HepG2 (cell line): Measurements from ENCODE around the gene ATG9A. TPM values are rescaled to one million over a fixed set of nuclear protein-coding genes. Genes with fewer than 3 reads are reported as not detected.

Experiments
- GATAD2A ChIP-seq: IDR thresholded peaks from 2 replicates; pipeline ENCODE4 v1.6.1; 2016
- GLI4 ChIP-seq: sonication (generic); formaldehyde crosslinking; IDR thresholded peaks from 2 replicates; pipeline ENCODE4 v1.5.1; 2020; ENCODE audit warnings: missing genetic modification reagents, mild to moderate bottlenecking, moderate library complexity, borderline replicate concordance
- HES4 ChIP-seq: sonication (generic); formaldehyde crosslinking; IDR thresholded peaks from 2 replicates; pipeline ENCODE4 v1.9.0; 2021; ENCODE audit warnings: mild to moderate bottlenecking, missing genetic modification reagents, borderline replicate concordance
- HMGA1 ChIP-seq: sonication (generic); formaldehyde crosslinking; conservative IDR thresholded peaks from 2 replicates; pipeline ENCODE4 v1.4.0; 2020; ENCODE audit warnings: missing genetic modification reagents
- JUND ChIP-seq: sonication (generic); formaldehyde crosslinking; IDR thresholded peaks from 2 replicates; pipeline ENCODE4 v1.8.0; 2022; ENCODE audit warnings: mild to moderate bottlenecking, missing genetic modification reagents
- MAFF ChIP-seq: IDR thresholded peaks from 2 replicates; pipeline ENCODE4 v1.6.1; 2011; ENCODE audit warnings: low read depth, low read length, improper control_type of control experiment
- NFIB ChIP-seq: sonication (generic); formaldehyde crosslinking; IDR thresholded peaks from 2 replicates; pipeline ENCODE4 v1.9.0; 2021; ENCODE audit warnings: missing genetic modification reagents, mild to moderate bottlenecking, borderline replicate concordance
- NFKB2 ChIP-seq: sonication (generic); formaldehyde crosslinking; IDR thresholded peaks from 2 replicates; pipeline ENCODE4 v1.4.0; 2020; ENCODE audit warnings: missing genetic modification reagents, borderline replicate concordance
- RXRB ChIP-seq: IDR thresholded peaks from 2 replicates; pipeline ENCODE4 v1.6.1; 2016; ENCODE audit warnings: borderline replicate concordance, missing genetic modification reagents, missing compliant biosample characterization
- SALL1 ChIP-seq: sonication (generic); formaldehyde crosslinking; IDR thresholded peaks from 2 replicates; pipeline ENCODE4 v1.8.0; 2022; ENCODE audit warnings: mild to moderate bottlenecking, missing genetic modification reagents
- TCF7L2 ChIP-seq: IDR thresholded peaks from 2 replicates; pipeline ENCODE4 v1.6.1; 2011; ENCODE audit warnings: mild to moderate bottlenecking, low read depth, low read length, moderate library complexity
- USF2 ChIP-seq, 2 experiments: sonication (generic) in 1 of 2; formaldehyde crosslinking in 1 of 2; IDR thresholded peaks; 2 replicates each; pipeline versions ENCODE4 v1.5.1 to v1.6.1; 2011 to 2020; ENCODE audit warnings: borderline replicate concordance in 1 of 2, low read depth in 1 of 2, low read length in 1 of 2, mild to moderate bottlenecking in 1 of 2, missing genetic modification reagents in 1 of 2, moderate library complexity in 1 of 2
- YEATS2 ChIP-seq: sonication (generic); formaldehyde crosslinking; IDR thresholded peaks from 2 replicates; pipeline ENCODE4 v1.4.0; 2020; ENCODE audit warnings: missing genetic modification reagents, borderline replicate concordance
- ZBED4 ChIP-seq: sonication (generic); formaldehyde crosslinking; IDR thresholded peaks from 2 replicates; pipeline ENCODE4 v1.4.0; 2020; ENCODE audit warnings: missing genetic modification reagents, borderline replicate concordance
- ZBTB20 ChIP-seq: sonication (generic); formaldehyde crosslinking; IDR thresholded peaks from 2 replicates; pipeline ENCODE4 v1.8.1; 2023; ENCODE audit warnings: missing genetic modification reagents, low read depth, mild to moderate bottlenecking, borderline replicate concordance
- ZNF101 ChIP-seq: sonication (generic); formaldehyde crosslinking; IDR thresholded peaks from 2 replicates; pipeline ENCODE4 v1.4.0; 2020; ENCODE audit warnings: mild to moderate bottlenecking, low read depth, missing genetic modification reagents, borderline replicate concordance
- ZNF441 ChIP-seq: sonication (generic); formaldehyde crosslinking; IDR thresholded peaks from 2 replicates; pipeline ENCODE4 v1.7.0; 2021; ENCODE audit warnings: missing genetic modification reagents, borderline replicate concordance
- ZNF460 ChIP-seq: sonication (generic); formaldehyde crosslinking; IDR thresholded peaks from 2 replicates; pipeline ENCODE4 v1.5.1; 2020; ENCODE audit warnings: missing genetic modification reagents, mild to moderate bottlenecking, borderline replicate concordance
- ZNF557 ChIP-seq: sonication (generic); formaldehyde crosslinking; IDR thresholded peaks from 2 replicates; pipeline ENCODE4 v1.4.0; 2020; ENCODE audit warnings: missing genetic modification reagents
- ZNF576 ChIP-seq: sonication (generic); formaldehyde crosslinking; IDR thresholded peaks from 2 replicates; pipeline ENCODE4 v1.4.0; 2020; ENCODE audit warnings: mild to moderate bottlenecking, missing genetic modification reagents
- ZNF746 ChIP-seq: sonication (generic); formaldehyde crosslinking; IDR thresholded peaks from 2 replicates; pipeline ENCODE4 v1.8.0; 2022; ENCODE audit warnings: mild to moderate bottlenecking, missing genetic modification reagents
- ZNF891 ChIP-seq: sonication (generic); formaldehyde crosslinking; IDR thresholded peaks from 2 replicates; pipeline ENCODE4 v1.5.0; 2020; ENCODE audit warnings: mild to moderate bottlenecking, missing genetic modification reagents
- polyA plus RNA-seq, 8 experiments: library from polyadenylated mRNA; depleted of rRNA in 3 of 8; stranded (reverse) in 7 of 8; unstranded in 1 of 8; fragments of >200 nt; fragmentation: Illumina TruSeq in 4 of 8; extraction: Trizol in 4 of 8; gene quantifications; 2 replicates each; pipeline versions ENCODE4 v1.2.1 to v1.2.3, GENCODE V29; 2011 to 2016; ENCODE audit warnings: low read depth in 4 of 8, missing spikeins in 1 of 8, mixed read lengths in 1 of 8; ENCODE audit not compliant: insufficient read depth in 1 of 8
- total RNA-seq, 5 experiments: library from RNA; depleted of rRNA; stranded (reverse); fragments of >200 nt; fragmentation: Illumina TruSeq; extraction: Trizol; gene quantifications; 2 replicates each; pipeline ENCODE4 v1.2.3, GENCODE V29; 2016; ENCODE audit warnings: low read depth in 1 of 5

The ATG9A gene
- total and polyA plus RNA-seq, 2 of the 13 experiments (the other 11 are each of a cell fraction or from before 2014, with no cell fraction given), result 35.0 to 131 TPM

GRCh38 chr2:219206328-219207133 lies 22.9 kb downstream of the ATG9A start, which contains the start of gene ZFAND2B (continued):
- TF ChIP-seq ZNF557 (CRISPR knock-in tag) (peak; percentile 90; the same call in 1 of the 2 replicates), ZBED4 (CRISPR knock-in tag) (no peak), NFIB (CRISPR knock-in tag) (no peak), ZNF101 (CRISPR knock-in tag) (0 out of 2 replicates have a peak, but pooled peaks have one; percentile 78), TCF7L2 (no peak), ZNF576 (CRISPR knock-in tag) (no peak), RXRB (peak; percentile 46; the same call in 1 of the 2 replicates), ZNF746 (no peak; the same call in 1 of the 2 replicates), HES4 (CRISPR knock-in tag) (peak; percentile 72; the same call in 1 of the 2 replicates), ZBTB20 (CRISPR knock-in tag) (peak; percentile 64), NFKB2 (CRISPR knock-in tag) (no peak; the same call in 1 of the 2 replicates), SALL1 (CRISPR knock-in tag) (peak; percentile 84), HMGA1 (CRISPR knock-in tag) (no peak), MAFF (no peak), JUND (CRISPR knock-in tag) (0 out of 2 replicates have a peak, but pooled peaks have one; percentile 68), ZNF460 (CRISPR knock-in tag) (no peak; the same call in 1 of the 2 replicates), ZNF891 (peak; percentile 77; the same call in 1 of the 2 replicates), USF2 (IDR thresholded peaks at IDR 0.05; ENCODE audit: low read depth, low read length) (no peak), USF2 (CRISPR knock-in tag; IDR thresholded peaks at IDR 0.05; ENCODE audit: borderline replicate concordance) (no peak; the same call in 1 of the 2 replicates), YEATS2 (CRISPR knock-in tag) (peak; percentile 67; the same call in 1 of the 2 replicates), ZNF441 (CRISPR knock-in tag) (peak; percentile 97), GLI4 (CRISPR knock-in tag) (no peak; the same call in 1 of the 2 replicates), GATAD2A (CRISPR knock-in tag) (no peak)
